K562 (cell line): Measurements from ENCODE around the gene SGMS1. TPM values are rescaled to one million over a fixed set of nuclear protein-coding genes. Genes with fewer than 3 reads are reported as not detected.
A peak's percentile ranks its signal among the peaks of the same experiment; 100 is the strongest.

Source experiments
- CTBP1 ChIP-seq: fragments of 450-650 bp; IDR thresholded peaks from 2 replicates; pipeline ENCODE4 v1.6.1; 2016; ENCODE audit warnings: borderline replicate concordance
- CXXC5 ChIP-seq: fragments of 250-450 bp; sonication (Bioruptor Pico); IDR thresholded peaks from 2 replicates; pipeline ENCODE4 v1.8.0; 2022; ENCODE audit warnings: inconsistent platforms, mild to moderate bottlenecking, moderate library complexity
- E2F4 ChIP-seq: sonication (generic); formaldehyde crosslinking; IDR thresholded peaks from 2 replicates; pipeline ENCODE4 v1.8.0; 2022; ENCODE audit warnings: mild to moderate bottlenecking, low read depth, missing genetic modification reagents
- ELF1 ChIP-seq: fragments of 200-800 bp; sonication (Bioruptor generic); IDR thresholded peaks from 2 replicates; pipeline ENCODE4 v1.6.1; 2016; ENCODE audit warnings: missing genetic modification characterization, missing compliant biosample characterization
- ESRRA ChIP-seq: fragments of 450-650 bp; IDR thresholded peaks from 2 replicates; pipeline ENCODE4 v1.6.1; 2014; ENCODE audit warnings: low read depth, mild to moderate bottlenecking, moderate library complexity, borderline replicate concordance
- FOXA3 ChIP-seq, 2 experiments: fragments of 450-650 bp in 1 of 2; sonication (generic) in 1 of 2; formaldehyde crosslinking; IDR thresholded peaks in 1 of 2; conservative IDR thresholded peaks in 1 of 2; 2 replicates each; pipeline versions ENCODE4 v1.4.0 to v1.8.0; 2020 to 2022; ENCODE audit warnings: mild to moderate bottlenecking in 2 of 2, missing genetic modification reagents in 1 of 2
- IFI16 ChIP-seq: fragments of 250-450 bp; sonication (Bioruptor Pico); IDR thresholded peaks from 2 replicates; pipeline ENCODE4 v2.1.2; 2022; ENCODE audit warnings: mild to moderate bottlenecking, inconsistent platforms
- LCOR ChIP-seq: sonication (generic); formaldehyde crosslinking; IDR thresholded peaks from 2 replicates; pipeline ENCODE4 v1.8.0; 2022; ENCODE audit warnings: mild to moderate bottlenecking, missing genetic modification reagents
- NCOA4 ChIP-seq: fragments of 450-650 bp; IDR thresholded peaks from 2 replicates; pipeline ENCODE4 v1.6.1; 2018; ENCODE audit warnings: mild to moderate bottlenecking; ENCODE audit not compliant: partially characterized antibody
- NCOA6 ChIP-seq: fragments of 450-650 bp; IDR thresholded peaks from 2 replicates; pipeline ENCODE4 v1.6.1; 2017; ENCODE audit warnings: mild to moderate bottlenecking
- NR3C1 ChIP-seq: sonication (generic); formaldehyde crosslinking; IDR thresholded peaks from 2 replicates; pipeline ENCODE4 v1.8.1; 2022; ENCODE audit warnings: missing genetic modification reagents
- NUFIP1 ChIP-seq: fragments of 450-650 bp; IDR thresholded peaks from 2 replicates; pipeline ENCODE4 v1.6.1; 2018; ENCODE audit not compliant: partially characterized antibody
- PHF8 ChIP-seq: fragments of 200-600 bp; sonication (generic); IDR thresholded peaks from 2 replicates; pipeline ENCODE4 v1.6.1; 2012; ENCODE audit warnings: mixed run types, mild to moderate bottlenecking, inconsistent platforms, low read length, moderate library complexity, borderline replicate concordance
- POLR2G ChIP-seq: fragments of 200-400 bp; formaldehyde crosslinking; IDR thresholded peaks from 2 replicates; pipeline ENCODE4 v1.6.1; 2017; ENCODE audit warnings: low read depth, mild to moderate bottlenecking, antibody characterized with exemption, low read length, moderate library complexity
- PYGO2 ChIP-seq: fragments of 450-650 bp; IDR thresholded peaks from 2 replicates; pipeline ENCODE4 v1.6.1; 2016; ENCODE audit warnings: mild to moderate bottlenecking, missing genetic modification characterization, moderate library complexity, missing compliant biosample characterization
- RCOR1 ChIP-seq, 2 experiments: IDR thresholded peaks; 2 replicates each; pipeline ENCODE4 v1.6.1; 2012; ENCODE audit warnings: low read depth in 2 of 2, low read length in 2 of 2, borderline replicate concordance in 1 of 2, improper control_type of control experiment in 1 of 2
- RUNX1 ChIP-seq: sonication (generic); IDR thresholded peaks from 2 replicates; pipeline ENCODE4 v1.6.1; 2016; ENCODE audit warnings: antibody characterized with exemption, low read depth
- SMAD2 ChIP-seq: fragments of 150-350 bp; IDR thresholded peaks from 2 replicates; pipeline ENCODE4 v1.6.1; 2014; ENCODE audit warnings: low read depth, mild to moderate bottlenecking, low read length
- SRSF7 ChIP-seq: fragments of 200-400 bp; formaldehyde crosslinking; optimal IDR thresholded peaks from 2 replicates; pipeline ENCODE3; 2017; ENCODE audit warnings: mild to moderate bottlenecking, low read depth, low read length
- TCF7 ChIP-seq: sonication (generic); IDR thresholded peaks from 2 replicates; pipeline ENCODE4 v1.6.1; 2016; ENCODE audit warnings: antibody characterized with exemption, borderline replicate concordance
- ZNF133 ChIP-seq: fragments of 250-450 bp; sonication (Bioruptor Pico); IDR thresholded peaks from 2 replicates; pipeline ENCODE4 v1.4.0; 2020; ENCODE audit warnings: mild to moderate bottlenecking
- ZNF217 ChIP-seq: sonication (generic); formaldehyde crosslinking; IDR thresholded peaks from 2 replicates; pipeline ENCODE4 v1.8.0; 2022; ENCODE audit warnings: mild to moderate bottlenecking, missing genetic modification reagents
- ZNF232 ChIP-seq: sonication (generic); formaldehyde crosslinking; IDR thresholded peaks from 2 replicates; pipeline ENCODE4 v1.8.0; 2022; ENCODE audit warnings: mild to moderate bottlenecking, missing genetic modification reagents
- ZNF253 ChIP-seq: fragments of 250-450 bp; sonication (Bioruptor Pico); conservative IDR thresholded peaks from 2 replicates; pipeline ENCODE4 v1.6.1; 2021; ENCODE audit warnings: mild to moderate bottlenecking
- ZNF57 ChIP-seq: fragments of 450-650 bp; formaldehyde crosslinking; IDR thresholded peaks from 2 replicates; pipeline ENCODE4 v1.4.0; 2020; ENCODE audit warnings: mild to moderate bottlenecking, moderate library complexity
- polyA plus RNA-seq, 8 experiments: library from polyadenylated mRNA; depleted of rRNA in 4 of 8; stranded (reverse) in 5 of 8; unstranded in 3 of 8; fragments of >200 nt; fragmentation: Nextera tagmentation in 2 of 8; fragmentation: Illumina TruSeq in 1 of 8; extraction: Ambion mirVana in 2 of 8; extraction: Trizol in 1 of 8; gene quantifications; 2 replicates each; pipeline versions ENCODE4 v1.2.1 to v1.2.3, GENCODE V29; 2011 to 2014; ENCODE audit warnings: inconsistent platforms in 1 of 8, missing spikeins in 1 of 8
- total RNA-seq, 7 experiments: library from RNA; depleted of rRNA in 6 of 7; stranded (reverse); fragments of >200 nt in 6 of 7; fragmentation: Illumina TruSeq in 2 of 7; extraction: Trizol in 2 of 7; gene quantifications; 2 replicates each; pipeline versions ENCODE4 v1.2.1 to v1.2.3, GENCODE V29; 2011 to 2021; ENCODE audit warnings: low replicate concordance in 1 of 7
- TF ChIP-seq, protein P1 (sequence below): fragments of 450-650 bp; IDR thresholded peaks from 2 replicates; pipeline ENCODE4 v1.6.1; 2018; ENCODE audit warnings: mild to moderate bottlenecking, low read depth; ENCODE audit not compliant: partially characterized antibody
- TF ChIP-seq, protein P2 (sequence below): sonication (generic); formaldehyde crosslinking; IDR thresholded peaks from 2 replicates; pipeline ENCODE4 v1.8.0; 2022; ENCODE audit warnings: missing genetic modification reagents, mild to moderate bottlenecking, moderate library complexity, borderline replicate concordance

Gene SGMS1
- total and polyA plus RNA-seq, 9 of the 15 experiments (the other 6 are each of a cell fraction or from before 2014, with no cell fraction given), result 22.6 to 232 (median 82.2) TPM

GRCh38 chr10:50621968-50622705 is 1.6 kb downstream of the SGMS1 start (continued):
- TF ChIP-seq, protein P1, sequence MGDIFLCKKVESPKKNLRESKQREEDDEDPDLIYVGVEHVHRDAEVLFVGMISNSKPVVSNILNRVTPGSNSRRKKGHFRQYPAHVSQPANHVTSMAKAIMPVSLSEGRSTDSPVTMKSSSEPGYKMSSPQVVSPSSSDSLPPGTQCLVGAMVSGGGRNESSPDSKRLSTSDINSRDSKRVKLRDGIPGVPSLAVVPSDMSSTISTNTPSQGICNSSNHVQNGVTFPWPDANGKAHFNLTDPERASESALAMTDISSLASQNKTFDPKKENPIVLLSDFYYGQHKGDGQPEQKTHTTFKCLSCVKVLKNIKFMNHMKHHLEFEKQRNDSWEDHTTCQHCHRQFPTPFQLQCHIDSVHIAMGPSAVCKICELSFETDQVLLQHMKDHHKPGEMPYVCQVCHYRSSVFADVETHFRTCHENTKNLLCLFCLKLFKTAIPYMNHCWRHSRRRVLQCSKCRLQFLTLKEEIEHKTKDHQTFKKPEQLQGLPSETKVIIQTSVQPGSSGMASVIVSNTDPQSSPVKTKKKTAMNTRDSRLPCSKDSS, result no peak
- 0 out of 2 replicates have a peak, but pooled peaks have one; percentile 14 for TF ChIP-seq ZNF57 (CRISPR knock-in tag)
- no peak for TF ChIP-seq SRSF7
- TF ChIP-seq ZNF133, result no peak
- no peak for TF ChIP-seq SMAD2
- TF ChIP-seq NUFIP1, result no peak
- no peak for TF ChIP-seq ZNF232 (CRISPR knock-in tag)
- TF ChIP-seq ZNF253, result no peak
- TF ChIP-seq CTBP1, result peak; percentile 91
- TF ChIP-seq E2F4 (CRISPR knock-in tag), result no peak
- TF ChIP-seq PHF8, result no peak
- peak; percentile 48 for TF ChIP-seq POLR2G
- TF ChIP-seq CXXC5 (CRISPR knock-in tag), result peak; percentile 74
- TF ChIP-seq, protein P2, sequence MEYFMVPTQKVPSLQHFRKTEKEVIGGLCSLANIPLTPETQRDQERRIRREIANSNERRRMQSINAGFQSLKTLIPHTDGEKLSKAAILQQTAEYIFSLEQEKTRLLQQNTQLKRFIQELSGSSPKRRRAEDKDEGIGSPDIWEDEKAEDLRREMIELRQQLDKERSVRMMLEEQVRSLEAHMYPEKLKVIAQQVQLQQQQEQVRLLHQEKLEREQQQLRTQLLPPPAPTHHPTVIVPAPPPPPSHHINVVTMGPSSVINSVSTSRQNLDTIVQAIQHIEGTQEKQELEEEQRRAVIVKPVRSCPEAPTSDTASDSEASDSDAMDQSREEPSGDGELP (CRISPR knock-in tag), result peak; percentile 84
- peak; percentile 43; the same call in 1 of the 2 replicates for TF ChIP-seq ESRRA
- no peak for TF ChIP-seq RUNX1
- TF ChIP-seq IFI16 (CRISPR knock-in tag), result no peak
- no peak for TF ChIP-seq NCOA6
- TF ChIP-seq ZNF217 (CRISPR knock-in tag), result no peak
- TF ChIP-seq NCOA4, result no peak
- TF ChIP-seq NR3C1 (CRISPR knock-in tag), result no peak
- TF ChIP-seq LCOR (CRISPR knock-in tag), result peak; percentile 45; the same call in 1 of the 2 replicates
- 0 out of 4 replicates have a peak, but pooled peaks of 1 of the 2 experiments have one; percentile 30 for TF ChIP-seq FOXA3 (CRISPR knock-in tag; conservative IDR thresholded peaks at IDR 0.05 in 1 of 2, IDR thresholded peaks at IDR 0.05 in 1 of 2)
- TF ChIP-seq PYGO2 (tag), result no peak
- TF ChIP-seq ELF1 (tag), result no peak
- peak; percentile 25; the same call in 1 of the 2 replicates for TF ChIP-seq TCF7
- TF ChIP-seq RCOR1 (IDR thresholded peaks at IDR 0.05; ENCODE audit: borderline replicate concordance in 1 of 2, low read depth in 2 of 2, low read length in 2 of 2), result peak in 1 of 2 experiments; percentile 94; a peak in 2 of 4 replicates
